Vagina (tissue), 2 donors: ENCODE data around the gene THBS3. TPM values are rescaled to one million over a fixed set of nuclear protein-coding genes. Genes with fewer than 3 reads are reported as not detected.
"Not testable (repeated sequence)": the region's sequence is repeated elsewhere in the genome, so short reads cannot be mapped to it uniquely, and the experiment has no call there.

Source experiments
- DNase-seq, 2 donors: peaks; one replicate each; pipeline ENCODE4 v3.0.0-alpha.2; 2017; ENCODE audit errors: extremely low spot score in 2 of 2
- H3K27ac ChIP-seq: fragments of 200-600 bp; sonication (generic); one replicate; pipeline ENCODE4 v1.5.1; 2019
- H3K27me3 ChIP-seq: fragments of 200-600 bp; sonication (generic); one replicate; pipeline ENCODE4 v1.5.1; 2019
- H3K36me3 ChIP-seq, 2 donors: fragments of 200-600 bp; sonication (generic); one replicate each; pipeline ENCODE4 v1.5.1; 2017 to 2019
- H3K4me1 ChIP-seq: fragments of 200-600 bp; sonication (generic); one replicate; pipeline ENCODE4 v1.5.1; 2019
- H3K4me3 ChIP-seq, 2 donors: fragments of 200-600 bp; sonication (generic); 1 replicate in 1 of 2; 2 replicates in 1 of 2; pipeline ENCODE4 v1.5.1; 2016 to 2019
- H3K9me3 ChIP-seq: fragments of 200-600 bp; sonication (generic); one replicate; pipeline ENCODE4 v1.5.1; 2019
- CTCF ChIP-seq, 3 experiments: fragments of 450-650 bp in 2 of 3; fragments of 200-600 bp in 1 of 3; sonication (generic) in 1 of 3; IDR thresholded peaks; one replicate each; pipeline ENCODE4 v1.5.1; 2017 to 2019; ENCODE audit warnings: antibody characterized with exemption in 3 of 3, mild to moderate bottlenecking in 2 of 3, moderate library complexity in 2 of 3
- POLR2A ChIP-seq, 2 donors: fragments of 450-650 bp; IDR thresholded peaks; one replicate each; pipeline ENCODE4 v1.6.1; 2017; ENCODE audit warnings: antibody characterized with exemption in 2 of 2, mild to moderate bottlenecking in 2 of 2, moderate library complexity in 2 of 2
- POLR2AphosphoS5 ChIP-seq, 2 donors: sonication (generic); formaldehyde crosslinking; IDR thresholded peaks; one replicate each; pipeline ENCODE4 v1.9.0; 2017; ENCODE audit warnings: antibody characterized with exemption in 2 of 2, mild to moderate bottlenecking in 2 of 2, low read depth in 1 of 2; ENCODE audit not compliant: insufficient read depth in 1 of 2
- intact Hi-C: fragments of 100-400 bp; cut with DNase I; formaldehyde crosslinking; loops from one replicate; pipeline ENCODE4 v1.15.1; 2023
- total RNA-seq: library from RNA; depleted of rRNA; stranded (reverse); fragments of >200 nt; gene quantifications from one replicate; pipeline ENCODE4 v1.2.3, GENCODE V29; 2016

The THBS3 gene
- total RNA-seq, 1 donor from 2014 or later = 27.3 TPM

DNA sequence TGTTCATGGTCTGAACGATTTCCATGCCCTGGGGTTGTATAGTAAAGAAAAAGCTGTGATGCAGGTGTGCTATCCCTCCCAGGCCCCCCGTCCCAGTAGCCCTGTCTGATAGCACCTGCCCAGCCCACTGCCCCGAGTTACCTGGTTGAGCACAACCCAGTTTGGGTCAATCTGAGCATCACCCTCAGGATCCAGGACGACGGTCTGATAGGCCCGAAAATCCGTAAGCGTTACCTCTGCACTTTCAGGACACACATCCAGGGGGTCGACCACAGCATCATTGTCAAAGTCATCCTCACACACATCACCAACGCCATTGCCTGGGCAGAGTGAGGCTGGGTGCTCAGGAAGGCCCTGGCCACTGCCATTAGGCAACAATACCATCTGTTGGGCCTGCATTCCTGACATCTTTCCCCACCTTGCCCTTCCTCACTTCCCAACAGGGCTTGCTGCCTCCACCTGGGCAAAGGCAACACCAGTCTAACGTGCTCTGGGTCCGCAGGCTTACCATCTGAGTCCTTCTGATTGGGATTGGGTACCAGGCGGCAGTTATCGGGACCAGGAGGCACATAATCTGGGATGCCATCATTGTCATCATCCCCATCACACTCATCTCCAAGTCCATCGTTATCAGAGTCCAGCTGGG is 9.7 kb downstream of the THBS3 start:
- H3K9me3 ChIP-seq = no peaks in the 10 kb centered on the region
- H3K36me3 ChIP-seq = peaks cover 0 to 4% of the 10 kb centered on the region in 2 donors
- no peak for DNase-seq
- H3K4me3 ChIP-seq = no peak overlapping the region
- no peaks in the 10 kb centered on the region for H3K27me3 ChIP-seq
- H3K4me1 ChIP-seq = peaks cover 32% of the 10 kb centered on the region
- intact Hi-C loops = no loop called here
- TF ChIP-seq POLR2AphosphoS5 (IDR thresholded peaks at IDR 0.05; ENCODE audit: insufficient read depth in 1 of 2, low read depth in 1 of 2) = no peak
- TF ChIP-seq CTCF (IDR thresholded peaks at IDR 0.05) = no peak
- TF ChIP-seq POLR2A (IDR thresholded peaks at IDR 0.05) = no peak
- no peak overlapping the region for H3K27ac ChIP-seq

DNA sequence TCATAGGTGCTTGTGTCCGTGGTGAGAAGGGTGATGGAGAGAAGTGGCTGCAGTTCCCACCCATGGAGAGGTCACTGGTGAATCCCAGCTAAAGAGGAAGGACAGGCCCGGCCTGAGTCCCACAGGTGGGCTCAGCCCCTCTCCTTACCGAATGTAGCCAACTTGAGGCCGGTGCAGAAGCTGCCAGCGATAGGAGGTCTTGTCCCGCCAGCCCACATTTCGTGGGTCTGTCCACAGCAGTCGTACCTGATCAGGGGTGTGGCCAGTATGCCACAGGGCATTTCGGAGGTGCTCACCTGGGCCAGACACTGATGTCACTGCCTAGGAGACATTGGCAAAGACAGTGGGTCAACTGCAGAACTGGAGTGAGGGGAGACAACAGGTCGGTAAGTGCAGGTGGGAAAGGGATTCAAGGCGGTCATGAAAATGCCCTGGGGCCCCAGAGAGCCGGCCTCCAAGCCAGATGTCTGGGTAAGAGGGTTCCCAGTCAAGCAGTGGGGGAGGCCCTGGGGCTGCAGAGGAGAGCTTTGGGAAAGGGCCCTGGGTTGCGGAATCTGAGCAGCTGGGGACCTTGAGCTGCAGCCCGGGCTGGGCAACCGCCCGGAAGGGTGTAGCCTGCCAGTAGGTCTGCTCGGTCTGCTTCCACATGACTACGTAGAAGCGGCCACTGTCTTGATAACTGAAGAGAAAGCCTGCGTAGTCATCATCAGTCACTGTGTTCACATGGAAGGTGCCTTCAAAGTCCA is 10.6 kb downstream of the THBS3 start:
- no peak for TF ChIP-seq POLR2AphosphoS5 (IDR thresholded peaks at IDR 0.05; ENCODE audit: insufficient read depth in 1 of 2, low read depth in 1 of 2)
- no peak for TF ChIP-seq POLR2A (IDR thresholded peaks at IDR 0.05)
- TF ChIP-seq CTCF (IDR thresholded peaks at IDR 0.05) = no peak
- Histone ChIP-seq H3K27ac (no peak overlapping the region), H3K9me3 (no peaks in the 10 kb centered on the region), H3K4me1 (peaks cover 39% of the 10 kb centered on the region), H3K36me3 (peaks cover 0 to 4% of the 10 kb centered on the region in 2 donors), H3K27me3 (no peaks in the 10 kb centered on the region), H3K4me3 (no peak overlapping the region)
- DNase-seq = no peak
- intact Hi-C loops = no loop called here

DNA sequence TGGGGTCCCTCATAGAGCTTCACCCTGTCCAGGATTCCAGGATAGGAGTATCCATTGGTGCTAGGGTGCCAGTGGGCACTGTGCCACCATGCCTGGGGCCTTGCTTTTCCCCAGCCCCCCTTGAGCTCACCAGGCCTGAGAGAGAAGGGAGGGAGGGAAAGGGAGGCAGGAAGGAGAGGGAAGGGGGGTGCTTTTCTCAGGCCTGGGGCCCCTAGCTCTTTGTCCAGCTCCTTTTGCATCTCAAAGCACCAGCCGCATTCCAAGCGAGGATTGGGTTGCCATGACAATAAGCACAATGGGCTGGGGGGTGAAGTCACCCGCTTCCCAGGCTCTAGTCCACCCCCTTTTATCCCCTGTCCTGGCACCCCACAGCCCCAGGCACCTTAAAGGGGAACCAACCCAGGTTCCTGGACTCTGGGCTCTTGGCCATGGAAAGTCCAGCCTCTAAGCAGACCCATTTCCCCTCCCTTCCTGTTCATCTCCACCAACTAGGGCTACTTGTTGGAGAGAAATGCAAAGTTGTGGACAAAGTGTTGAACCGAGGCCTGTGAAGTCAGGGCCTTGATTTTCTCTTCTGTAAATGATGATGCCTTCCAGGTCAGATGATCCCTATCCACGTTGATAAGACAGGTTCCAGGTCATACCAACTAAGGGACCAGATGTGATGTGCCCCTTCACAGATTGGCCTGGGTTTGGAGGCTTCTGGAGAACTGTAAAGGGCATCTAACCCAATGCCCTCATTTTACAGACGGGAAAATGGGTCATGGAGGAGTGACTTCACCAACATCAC is 11.4 kb downstream of the THBS3 start:
- intact Hi-C loops = no loop called here
- Histone ChIP-seq H3K27ac (peak overlapping the region; percentile 85), H3K4me1 (peaks cover 39% of the 10 kb centered on the region), H3K36me3 (peaks cover 0 to 4% of the 10 kb centered on the region in 2 donors), H3K4me3 (no peak overlapping the region), H3K27me3 (no peaks in the 10 kb centered on the region), H3K9me3 (no peaks in the 10 kb centered on the region)
- no peak for DNase-seq
- TF ChIP-seq POLR2A (IDR thresholded peaks at IDR 0.05) (no peak), POLR2AphosphoS5 (IDR thresholded peaks at IDR 0.05; ENCODE audit: insufficient read depth in 1 of 2, low read depth in 1 of 2) (no peak), CTCF (IDR thresholded peaks at IDR 0.05) (no peak)

- intact Hi-C loops = no loop called here
- DNase-seq = no peak
Observed at GRCh38 chr1:155195201-155196102, 12.2 kb downstream of the THBS3 start.

DNA sequence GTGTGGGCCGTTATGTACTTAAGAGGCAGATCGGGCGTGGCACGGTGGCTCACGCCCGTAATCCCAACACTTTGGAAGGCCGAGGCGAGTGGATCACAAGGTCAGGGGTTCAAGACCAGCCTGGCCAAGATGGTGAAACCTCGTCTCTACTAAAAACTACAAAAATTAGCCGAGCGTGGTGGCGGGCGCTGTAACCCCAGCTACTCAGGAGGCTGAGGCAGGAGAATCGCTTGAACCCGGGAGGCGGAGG is 13.8 kb downstream of the THBS3 start:
- intact Hi-C loops = loop anchor here (1.0 kb wide), 1 partner anchor 33 kb away; no protein-coding TSS in a partner anchor
- H3K4me1 ChIP-seq = peaks cover 39% of the 10 kb centered on the region

More at GRCh38 chr1:155195201-155196102, 12.2 kb downstream of the THBS3 start:
- peaks cover 0 to 4% of the 10 kb centered on the region in 2 donors for H3K36me3 ChIP-seq
- peak overlapping the region; percentile 52 to 58 for H3K4me3 ChIP-seq
- no peaks in the 10 kb centered on the region for H3K9me3 ChIP-seq
- peaks cover 39% of the 10 kb centered on the region for H3K4me1 ChIP-seq
- no peaks in the 10 kb centered on the region for H3K27me3 ChIP-seq
- H3K27ac ChIP-seq = peak overlapping the region; percentile 85
- TF ChIP-seq POLR2A (IDR thresholded peaks at IDR 0.05) (no peak), CTCF (IDR thresholded peaks at IDR 0.05) (no peak), POLR2AphosphoS5 (IDR thresholded peaks at IDR 0.05; ENCODE audit: insufficient read depth in 1 of 2, low read depth in 1 of 2) (no peak)

More for the DNA sequence above, 13.8 kb downstream of the THBS3 start:
- not testable (repeated sequence) for H3K36me3 ChIP-seq, H3K9me3 ChIP-seq, H3K27me3 ChIP-seq, DNase-seq
- H3K4me3 ChIP-seq = peak overlapping the region; percentile 52 to 58
- peak overlapping the region; percentile 85 for H3K27ac ChIP-seq
